Parathyroid adenoma (tissue), 2 donors: ENCODE measurements around the gene IER3IP1.
A peak's percentile ranks its signal among the peaks of the same experiment; 100 is the strongest.

ENCODE experiments used
- H2AFZ ChIP-seq: fragments of 300-600 bp; sonication (generic); one replicate; pipeline ENCODE4 v1.7.0; 2017; ENCODE audit warnings: antibody characterized with exemption, mild to moderate bottlenecking
- H3K27ac ChIP-seq: fragments of 300-600 bp; sonication (generic); one replicate; pipeline ENCODE4 v1.7.0; 2017
- H3K27me3 ChIP-seq: fragments of 300-600 bp; sonication (generic); one replicate; pipeline ENCODE4 v1.7.0; 2017; ENCODE audit warnings: low read length; ENCODE audit not compliant: control insufficient read depth, insufficient read depth
- H3K36me3 ChIP-seq: fragments of 300-600 bp; sonication (generic); one replicate; pipeline ENCODE4 v1.7.0; 2017; ENCODE audit warnings: low read length; ENCODE audit not compliant: control insufficient read depth, insufficient read depth
- H3K4me1 ChIP-seq: fragments of 300-600 bp; sonication (generic); one replicate; pipeline ENCODE4 v1.7.0; 2017; ENCODE audit warnings: control low read depth
- H3K4me2 ChIP-seq: fragments of 300-600 bp; sonication (generic); one replicate; pipeline ENCODE4 v1.7.0; 2017; ENCODE audit warnings: low read length
- H3K4me3 ChIP-seq: fragments of 300-600 bp; sonication (generic); one replicate; pipeline ENCODE4 v1.7.0; 2017; ENCODE audit warnings: low read depth, low read length
- H3K79me2 ChIP-seq: fragments of 300-600 bp; sonication (generic); one replicate; pipeline ENCODE4 v1.7.0; 2017; ENCODE audit warnings: control low read depth
- H3K9ac ChIP-seq: fragments of 300-600 bp; sonication (generic); one replicate; pipeline ENCODE4 v1.7.0; 2017; ENCODE audit warnings: mild to moderate bottlenecking
- H3K9me3 ChIP-seq: fragments of 300-600 bp; sonication (generic); one replicate; pipeline ENCODE4 v1.7.0; 2017; ENCODE audit warnings: low read length; ENCODE audit not compliant: control insufficient read depth
- TF ChIP-seq, protein P1 (sequence below): fragments of 300-600 bp; sonication (generic); IDR thresholded peaks from one replicate; pipeline ENCODE4 v1.7.0; 2017; ENCODE audit warnings: antibody characterized with exemption, mild to moderate bottlenecking
- donor health status: primary hyperparathyroidism.

Gene IER3IP1

DNA sequence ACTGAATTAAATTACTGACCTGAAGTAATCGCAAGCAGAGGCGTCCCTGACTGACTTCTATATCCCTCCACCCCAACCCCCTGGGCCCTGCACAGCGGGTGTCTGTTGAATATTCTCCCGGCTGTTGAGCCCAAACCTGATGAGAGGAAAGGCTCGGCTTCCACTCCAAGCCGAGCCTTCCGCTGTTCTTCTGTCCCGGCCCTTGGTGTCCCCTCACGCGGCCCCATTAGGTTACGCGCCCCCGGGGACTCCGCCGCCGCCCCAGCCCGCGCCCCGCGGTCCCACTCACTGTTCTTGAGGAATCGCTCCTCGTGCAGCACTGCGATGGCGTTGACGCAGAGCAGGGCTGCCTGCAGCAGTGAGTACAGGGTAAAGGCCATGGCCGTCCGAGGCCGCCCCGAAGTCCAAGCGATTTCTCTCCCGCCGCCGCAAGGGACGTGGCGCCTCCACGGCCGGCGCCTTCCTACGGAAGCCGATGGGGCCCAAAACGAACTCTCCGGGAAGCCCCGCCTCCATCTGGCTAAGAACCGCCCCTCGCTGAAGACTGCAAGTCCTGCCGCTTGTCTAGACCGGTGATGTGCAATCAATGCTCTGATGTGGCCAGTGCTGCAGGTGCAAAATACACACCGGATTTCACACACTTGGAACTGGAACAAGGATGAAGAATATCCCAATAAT lies at the start of gene IER3IP1:
TSS of gene IER3IP1 (minus strand) at position 467 of the 678 bp plus-strand sequence. CDS start at position 380, 87 bp downstream.
- H3K27me3 ChIP-seq, result no peaks in the 10 kb centered on the region
- peaks cover 11% of the 10 kb centered on the region for H3K4me1 ChIP-seq
- peak within 1 kb of the TSS; percentile 90 for H3K9ac ChIP-seq
- peak within 1 kb of the TSS; percentile 60 for H3K4me2 ChIP-seq
- H3K9me3 ChIP-seq, result no peaks in the 10 kb centered on the region
- H3K79me2 ChIP-seq, result peaks cover 33% of the 10 kb centered on the region
- no peaks in the 10 kb centered on the region for H3K36me3 ChIP-seq
- peak within 1 kb of the TSS; percentile 98 for H2AFZ ChIP-seq
- TF ChIP-seq, protein P1, sequence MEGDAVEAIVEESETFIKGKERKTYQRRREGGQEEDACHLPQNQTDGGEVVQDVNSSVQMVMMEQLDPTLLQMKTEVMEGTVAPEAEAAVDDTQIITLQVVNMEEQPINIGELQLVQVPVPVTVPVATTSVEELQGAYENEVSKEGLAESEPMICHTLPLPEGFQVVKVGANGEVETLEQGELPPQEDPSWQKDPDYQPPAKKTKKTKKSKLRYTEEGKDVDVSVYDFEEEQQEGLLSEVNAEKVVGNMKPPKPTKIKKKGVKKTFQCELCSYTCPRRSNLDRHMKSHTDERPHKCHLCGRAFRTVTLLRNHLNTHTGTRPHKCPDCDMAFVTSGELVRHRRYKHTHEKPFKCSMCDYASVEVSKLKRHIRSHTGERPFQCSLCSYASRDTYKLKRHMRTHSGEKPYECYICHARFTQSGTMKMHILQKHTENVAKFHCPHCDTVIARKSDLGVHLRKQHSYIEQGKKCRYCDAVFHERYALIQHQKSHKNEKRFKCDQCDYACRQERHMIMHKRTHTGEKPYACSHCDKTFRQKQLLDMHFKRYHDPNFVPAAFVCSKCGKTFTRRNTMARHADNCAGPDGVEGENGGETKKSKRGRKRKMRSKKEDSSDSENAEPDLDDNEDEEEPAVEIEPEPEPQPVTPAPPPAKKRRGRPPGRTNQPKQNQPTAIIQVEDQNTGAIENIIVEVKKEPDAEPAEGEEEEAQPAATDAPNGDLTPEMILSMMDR, result no peak
- H3K27ac ChIP-seq, result peak within 1 kb of the TSS; percentile 81
- H3K4me3 ChIP-seq, result peak within 1 kb of the TSS; percentile 95

DNA sequence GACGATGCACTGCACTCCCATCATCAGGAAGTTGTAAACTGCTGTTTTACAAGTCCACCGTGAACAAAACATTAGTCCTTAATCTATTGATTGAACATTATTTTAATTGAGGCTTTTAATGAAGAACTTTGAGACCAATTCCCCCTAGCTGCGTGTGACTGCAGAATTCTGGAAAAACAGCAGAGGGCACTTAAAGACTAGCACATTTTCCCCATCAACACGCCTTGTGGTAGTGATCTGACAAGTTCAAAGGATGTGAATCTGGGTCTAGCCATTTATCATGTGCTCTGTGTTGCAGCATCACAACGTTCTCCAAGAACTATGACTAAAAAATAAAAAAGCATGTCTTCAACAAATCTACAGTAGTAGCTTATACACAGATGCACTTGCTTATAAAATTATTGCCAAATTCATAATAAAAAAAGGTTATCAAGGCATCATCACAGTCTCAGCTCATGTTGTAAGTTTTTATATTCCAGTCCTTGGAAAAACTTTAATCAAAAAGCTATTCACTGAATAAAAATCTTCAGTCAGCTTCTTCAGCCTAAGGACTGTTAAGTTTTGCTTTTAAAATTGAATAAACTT lies 39.5 kb upstream of the IER3IP1 start:
- Histone ChIP-seq H3K4me3 (no peak overlapping the region), H3K79me2 (no peaks in the 10 kb centered on the region), H3K4me2 (no peak overlapping the region), H3K27me3 (no peaks in the 10 kb centered on the region), H3K9me3 (no peaks in the 10 kb centered on the region), H3K36me3 (no peaks in the 10 kb centered on the region), H2AFZ (no peak overlapping the region), H3K9ac (no peak overlapping the region), H3K4me1 (no peaks in the 10 kb centered on the region), H3K27ac (no peak overlapping the region)
- TF ChIP-seq, protein P1, result peak; percentile 62

GRCh38 chr18:47209171-47209570 lies 33.0 kb upstream of the IER3IP1 start:
- H2AFZ ChIP-seq, result no peak overlapping the region
- no peaks in the 10 kb centered on the region for H3K79me2 ChIP-seq
- no peaks in the 10 kb centered on the region for H3K27me3 ChIP-seq
- H3K27ac ChIP-seq, result no peak overlapping the region
- no peak overlapping the region for H3K4me3 ChIP-seq
- no peak overlapping the region for H3K9ac ChIP-seq
- no peaks in the 10 kb centered on the region for H3K36me3 ChIP-seq
- no peaks in the 10 kb centered on the region for H3K9me3 ChIP-seq
- TF ChIP-seq, protein P1, result no peak
- H3K4me2 ChIP-seq, result no peak overlapping the region
- no peaks in the 10 kb centered on the region for H3K4me1 ChIP-seq

GRCh38 chr18:47206945-47207637 lies 30.9 kb upstream of the IER3IP1 start:
- no peaks in the 10 kb centered on the region for H3K27me3 ChIP-seq
- H3K79me2 ChIP-seq, result no peaks in the 10 kb centered on the region
- no peak overlapping the region for H3K9ac ChIP-seq
- TF ChIP-seq, protein P1, result no peak
- H3K4me2 ChIP-seq, result no peak overlapping the region
- H3K9me3 ChIP-seq, result no peaks in the 10 kb centered on the region
- no peaks in the 10 kb centered on the region for H3K36me3 ChIP-seq
- no peaks in the 10 kb centered on the region for H3K4me1 ChIP-seq
- H3K27ac ChIP-seq, result no peak overlapping the region
- no peak overlapping the region for H3K4me3 ChIP-seq
- H2AFZ ChIP-seq, result no peak overlapping the region
